ENCODE data around the gene AJUBA.
A peak's percentile ranks its signal among the peaks of the same experiment; 100 is the strongest.
"Not testable (repeated sequence)": the region's sequence is repeated elsewhere in the genome, so short reads cannot be mapped to it uniquely, and the experiment has no call there.

Gene AJUBA

GRCh38 chr14:22978981-22979671 is 3.2 kb downstream of the AJUBA start:
- no peak for DNase-seq

GRCh38 chr14:22978487-22978837 is 3.9 kb downstream of the AJUBA start:
- DNase-seq, result no peak

GRCh38 chr14:22977684-22978486 is 4.5 kb downstream of the AJUBA start:
- DNase-seq, result no peak

GRCh38 chr14:22977434-22977683 is 5.0 kb downstream of the AJUBA start:
- DNase-seq, result no peak

GRCh38 chr14:22976620-22977433 is 5.5 kb downstream of the AJUBA start:
- DNase-seq, result no peak

- no peak for DNase-seq
Observed at GRCh38 chr14:22974530-22975313, 7.6 kb downstream of the AJUBA start.

- DNase-seq, result peak; percentile 67
Observed at GRCh38 chr14:22973217-22974032, 8.9 kb downstream of the AJUBA start.

GRCh38 chr14:22972313-22972930 is 9.9 kb downstream of the AJUBA start:
- no peak for DNase-seq

- DNase-seq, result no peak
Observed at GRCh38 chr14:22971152-22971551, 11.2 kb downstream of the AJUBA start.

GRCh38 chr14:22966783-22967269 is 15.5 kb downstream of the AJUBA start:
- no peak for DNase-seq

GRCh38 chr14:22965916-22966782 is 16.2 kb downstream of the AJUBA start:
- not testable (repeated sequence) for DNase-seq

- DNase-seq, result no peak
Observed at GRCh38 chr14:22962061-22962676, 20.2 kb downstream of the AJUBA start.

- no peak for DNase-seq
Observed at GRCh38 chr14:22955702-22956569, 26.4 kb downstream of the AJUBA start.

- no peak for DNase-seq
Observed at GRCh38 chr14:22952418-22952817, 29.9 kb downstream of the AJUBA start.

GRCh38 chr14:22951795-22952194 is 30.6 kb downstream of the AJUBA start:
- DNase-seq, result peak; percentile 61

GRCh38 chr14:22945642-22946041 is 36.7 kb downstream of the AJUBA start:
- DNase-seq, result no peak

GRCh38 chr14:22939684-22940083 is 42.7 kb downstream of the AJUBA start:
- DNase-seq, result no peak

- DNase-seq, result no peak
Observed at GRCh38 chr14:22935156-22935555, 47.2 kb downstream of the AJUBA start.

- no peak for DNase-seq
Observed at GRCh38 chr14:22932146-22932545, 50.2 kb downstream of the AJUBA start.

All from suppressor macrophage treated with lipopolysaccharide for 4 hours (primary cell).